GM12872 (cell line): ENCODE data around the gene RBCK1.

Experiments
- CTCF ChIP-seq: IDR thresholded peaks from 3 replicates; pipeline ENCODE4 v1.5.1; 2011; ENCODE audit warnings: low read depth, mild to moderate bottlenecking, low read length, moderate library complexity; ENCODE audit not compliant: insufficient read depth

The RBCK1 gene

GRCh38 chr20:380763-381580 lies 27.1 kb upstream of the RBCK1 start:
- no peak; the same call in 2 of the 3 replicates for TF ChIP-seq CTCF

GRCh38 chr20:381581-382290 lies 26.4 kb upstream of the RBCK1 start:
- TF ChIP-seq CTCF = no peak

GRCh38 chr20:382291-383115 lies 25.6 kb upstream of the RBCK1 start:
- no peak for TF ChIP-seq CTCF

- TF ChIP-seq CTCF = no peak
Measured at GRCh38 chr20:383889-384288, 24.2 kb upstream of the RBCK1 start.

- no peak for TF ChIP-seq CTCF
Measured at GRCh38 chr20:384723-385122, 23.4 kb upstream of the RBCK1 start.

- TF ChIP-seq CTCF = no peak
Measured at GRCh38 chr20:385448-385847, 22.7 kb upstream of the RBCK1 start.

GRCh38 chr20:387520-387919 lies 20.6 kb upstream of the RBCK1 start:
- no peak for TF ChIP-seq CTCF
